IMR-90 (cell line): ENCODE data around the gene P2RX3. TPM values are rescaled to one million over a fixed set of nuclear protein-coding genes. Genes with fewer than 3 reads are reported as not detected.
A peak's percentile ranks its signal among the peaks of the same experiment; 100 is the strongest.

Experiments
- ATAC-seq: fragments of 200-7000 bp; cut with Tn5 transposase; 2 replicates; pipeline ENCODE4 v1.9.1; 2020; ENCODE audit warnings: low read depth, mild to moderate bottlenecking, moderate library complexity
- BruUV-seq: library from RNA; stranded (reverse); fragments of 400-500 nt; replicated peaks from 2 replicates; lab custom pipeline; 2021; lab: Mats Ljungman, UMichigan
- CTCF ChIA-PET: fragments of 300-600 bp; formaldehyde crosslinking; extraction: SDS; loops from one replicate; lab custom pipeline; 2021; ENCODE audit warnings: antibody characterized with exemption; lab: Yijun Ruan, JAX
- POLR2A ChIA-PET: fragments of 300-600 bp; sonication (Branson Sonifier 250); formaldehyde crosslinking; loops from one replicate; lab custom pipeline; 2022; ENCODE audit warnings: antibody characterized with exemption; ENCODE audit not compliant: unreplicated experiment; lab: Charles Lee
- DNase-seq: peaks from one replicate; pipeline ENCODE4 v3.0.0; 2013
- H2AFZ ChIP-seq: replicated peaks from 2 replicates; pipeline ENCODE3; 2013; ENCODE audit warnings: low read length, mild to moderate bottlenecking; ENCODE audit not compliant: poor library complexity
- H2AK5ac ChIP-seq: 2 replicates; pipeline ENCODE4 v1.6.1; 2013; ENCODE audit warnings: low read depth, low read length, inconsistent platforms
- H2AK9ac ChIP-seq: replicated peaks from 2 replicates; pipeline ENCODE3; 2013; ENCODE audit warnings: mild to moderate bottlenecking, low read depth, low read length, moderate library complexity; ENCODE audit not compliant: poor library complexity
- H2BK120ac ChIP-seq: 2 replicates; pipeline ENCODE4 v1.6.1; 2013; ENCODE audit warnings: low read depth, low read length, inconsistent platforms
- H2BK15ac ChIP-seq: 3 replicates; pipeline ENCODE4 v1.6.1; 2013; ENCODE audit warnings: low read depth, low read length, inconsistent platforms
- H2BK20ac ChIP-seq: 2 replicates; pipeline ENCODE4 v1.6.1; 2013; ENCODE audit warnings: low read depth, mild to moderate bottlenecking, inconsistent platforms, low read length, moderate library complexity
- H2BK5ac ChIP-seq: 2 replicates; pipeline ENCODE4 v1.6.1; 2013; ENCODE audit warnings: mild to moderate bottlenecking, low read depth, low read length, inconsistent platforms; ENCODE audit not compliant: poor library complexity, severe bottlenecking
- H3K14ac ChIP-seq: replicated peaks from 2 replicates; pipeline ENCODE4 v1.6.1; 2013; ENCODE audit warnings: low read depth, low read length, inconsistent platforms
- H3K18ac ChIP-seq: 2 replicates; pipeline ENCODE4 v1.6.1; 2013; ENCODE audit warnings: low read depth, low read length, control low read depth
- H3K23ac ChIP-seq: 2 replicates; pipeline ENCODE4 v1.6.1; 2013; ENCODE audit warnings: low read depth, low read length, inconsistent platforms
- H3K27ac ChIP-seq: 2 replicates; pipeline ENCODE4 v1.5.1; 2013; ENCODE audit warnings: mild to moderate bottlenecking, control low read depth, low read length; ENCODE audit not compliant: insufficient read depth
- H3K27me3 ChIP-seq: 2 replicates; pipeline ENCODE4 v1.6.1; 2013; ENCODE audit warnings: low read length; ENCODE audit not compliant: control insufficient read depth, insufficient read depth
- H3K36me3 ChIP-seq: 2 replicates; pipeline ENCODE4 v1.6.1; 2013; ENCODE audit warnings: low read length, mixed read lengths; ENCODE audit not compliant: control insufficient read depth, insufficient read depth
- H3K4ac ChIP-seq: 2 replicates; pipeline ENCODE4 v1.6.1; 2013; ENCODE audit warnings: low read depth, low read length, inconsistent platforms
- H3K4me1 ChIP-seq: 2 replicates; pipeline ENCODE4 v1.6.1; 2013; ENCODE audit warnings: low read length, mixed read lengths; ENCODE audit not compliant: control insufficient read depth, insufficient read depth
- H3K4me2 ChIP-seq: 2 replicates; pipeline ENCODE4 v1.6.1; 2013; ENCODE audit warnings: low read depth, mild to moderate bottlenecking, control low read depth, low read length, moderate library complexity
- H3K4me3 ChIP-seq: 2 replicates; pipeline ENCODE4 v1.5.1; 2013; ENCODE audit warnings: low read depth, mild to moderate bottlenecking, control low read depth, low read length, moderate library complexity; ENCODE audit not compliant: insufficient read depth
- H3K56ac ChIP-seq: 2 replicates; pipeline ENCODE4 v1.6.1; 2013; ENCODE audit warnings: low read length, inconsistent platforms; ENCODE audit not compliant: insufficient read depth; ENCODE audit errors: extremely low read depth
- H3K79me1 ChIP-seq, 2 experiments: 2 replicates each; pipeline ENCODE4 v1.6.1; 2013; ENCODE audit warnings: low read length in 2 of 2, inconsistent platforms in 1 of 2, low read depth in 1 of 2
- H3K9ac ChIP-seq: 2 replicates; pipeline ENCODE4 v1.6.1; 2013; ENCODE audit warnings: low read depth, low read length, control low read depth
- H3K9me1 ChIP-seq: 2 replicates; pipeline ENCODE4 v1.6.1; 2013; ENCODE audit warnings: low read length, inconsistent platforms; ENCODE audit not compliant: insufficient read depth
- H3K9me3 ChIP-seq: 2 replicates; pipeline ENCODE4 v1.6.1; 2013; ENCODE audit warnings: low read length; ENCODE audit not compliant: control insufficient read depth, insufficient read depth
- H4K20me1 ChIP-seq: 2 replicates; pipeline ENCODE4 v1.6.1; 2013; ENCODE audit warnings: low read length, inconsistent platforms; ENCODE audit not compliant: insufficient read depth
- H4K5ac ChIP-seq: 2 replicates; pipeline ENCODE4 v1.6.1; 2013; ENCODE audit warnings: mild to moderate bottlenecking, low read depth, low read length, control low read depth
- H4K8ac ChIP-seq, 2 experiments: 2 replicates each; pipeline ENCODE4 v1.6.1; 2013; ENCODE audit warnings: low read depth in 2 of 2, low read length in 2 of 2, control low read depth in 1 of 2, inconsistent platforms in 1 of 2
- H4K91ac ChIP-seq: 2 replicates; pipeline ENCODE4 v1.6.1; 2013; ENCODE audit warnings: low read depth, low read length, inconsistent platforms; ENCODE audit not compliant: insufficient read depth
- ELK1 ChIP-seq: fragments of 150-350 bp; IDR thresholded peaks from 2 replicates; pipeline ENCODE4 v1.6.1; 2016; ENCODE audit warnings: low read depth, mild to moderate bottlenecking, low read length, moderate library complexity, borderline replicate concordance
- WGBS, 2 experiments: methylation state at CpG; one replicate each; pipeline versions ENCODE4 v1.1.5 to v1.1.7; 2013; ENCODE audit warnings: missing lambda C conversion rate in 2 of 2; ENCODE audit not compliant: insufficient read length in 1 of 2; ENCODE audit errors: extremely low coverage in 2 of 2; 5-methylcytosine and 5-hydroxymethylcytosine counted together
- dilution Hi-C: fragments of 300-500 bp; cut with HindIII; formaldehyde crosslinking; loops from one replicate; pipeline ENCODE4 v1.14.3; 2018; ENCODE audit warnings: low sequenced_read_pairs; ENCODE audit not compliant: unreplicated experiment
- in situ Hi-C: fragments of 300-500 bp; cut with MboI; formaldehyde crosslinking; loops from 3 replicates; pipeline ENCODE4 v1.14.3; 2019; ENCODE audit warnings: low sequenced_read_pairs, inconsistent platforms, mixed read lengths
- intact Hi-C: fragments of 100-400 bp; cut with micrococcal nuclease; formaldehyde crosslinking; loops from 2 replicates; pipeline ENCODE4 v1.10.0; 2022
- polyA plus RNA-seq, 3 experiments: library from polyadenylated mRNA; depleted of rRNA; stranded (reverse); fragments of >200 nt; gene quantifications; 2 replicates each; pipeline ENCODE4 v1.2.3, GENCODE V29; 2012; ENCODE audit warnings: low replicate concordance in 1 of 3
- total RNA-seq: library from RNA; depleted of rRNA; stranded (reverse); fragments of >200 nt; gene quantifications from 2 replicates; pipeline ENCODE4 v1.2.3, GENCODE V29; 2012

The P2RX3 gene
- total and polyA plus RNA-seq, 2 of the 4 experiments (the other 2 are of a cell fraction), result not detected

GRCh38 chr11:57357856-57358255 is 19.7 kb downstream of the P2RX3 start:
- DNase-seq (peak; percentile 54), ATAC-seq (peak; percentile 72)
- Histone ChIP-seq H3K9me3 (no peaks in the 10 kb centered on the region), H3K9me1 (no peaks in the 10 kb centered on the region), H4K20me1 (no peaks in the 10 kb centered on the region), H3K4me1 (no peaks in the 10 kb centered on the region), H3K36me3 (no peaks in the 10 kb centered on the region), H4K91ac (no peak overlapping the region), H3K14ac (no peak overlapping the region), H3K23ac (no peak overlapping the region), H2BK20ac (no peak overlapping the region), H3K18ac (no peak overlapping the region), H2AK5ac (no peak overlapping the region), H3K4ac (no peak overlapping the region), H2BK15ac (no peak overlapping the region), H3K27ac (no peak overlapping the region), H3K27me3 (peaks cover 37% of the 10 kb centered on the region), H3K9ac (no peak overlapping the region), H2BK5ac (no peak overlapping the region), H3K4me2 (0 out of 2 replicates have a peak overlapping the region, but pooled peaks have one; percentile 18), H4K5ac (no peak overlapping the region), H3K56ac (no peak overlapping the region), H2BK120ac (no peak overlapping the region), H4K8ac (no peak overlapping the region), H3K4me3 (no peak overlapping the region), H3K79me1 (no peaks in the 10 kb centered on the region), H2AFZ (no peak overlapping the region), H2AK9ac (no peak overlapping the region)
- CTCF ChIA-PET, result no interaction called here
- intact Hi-C loops (no loop called here), dilution Hi-C loops (no loop called here), in situ Hi-C loops (loop anchor here (25.0 kb wide), 1 partner anchor 521 kb away; no protein-coding TSS in a partner anchor)
- no TSS peak for BruUV-seq
- POLR2A ChIA-PET, result no interaction called here
- no peak for TF ChIP-seq ELK1
- no CpG with 5 or more reads among the region's 6 CpGs for WGBS, 2 experiments
